Fibroblast of lung (primary cell): ENCODE measurements around the gene RIPOR1.

Experiments used
- CTCF ChIP-seq, 2 donors: IDR thresholded peaks in 1 of 2; conservative IDR thresholded peaks in 1 of 2; 1 replicate in 1 of 2; 2 replicates in 1 of 2; pipeline ENCODE4 v1.5.1; 2011 to 2012; ENCODE audit warnings: low read length in 2 of 2, control low read depth in 1 of 2, inconsistent platforms in 1 of 2, low read depth in 1 of 2, mild to moderate bottlenecking in 1 of 2
- EZH2 ChIP-seq: IDR thresholded peaks from 2 replicates; pipeline ENCODE4 v1.5.1; 2012; ENCODE audit warnings: low read length, control low read depth, mild to moderate bottlenecking; ENCODE audit errors: missing control alignments

GRCh38 chr16:67509016-67509415 is 19.6 kb upstream of the RIPOR1 start:
- TF ChIP-seq CTCF (conservative IDR thresholded peaks at IDR 0.05 in 1 of 2, IDR thresholded peaks at IDR 0.05 in 1 of 2; ENCODE audit: low read depth in 1 of 2, low read length in 2 of 2) (no peak), EZH2 (no peak)
